HG03469 (cell line): ENCODE data around the gene DVL2.

Experiments used
- ATAC-seq: cut with Tn5 transposase; IDR thresholded peaks from one replicate; pipeline ENCODE4 v1.9.1; 2021; ENCODE audit warnings: mild to moderate bottlenecking, moderate library complexity, moderate number of reproducible peaks; ENCODE audit not compliant: unreplicated experiment

DVL2 gene

GRCh38 chr17:7176107-7176840, 58.0 kb downstream of the DVL2 start:
- no peak for ATAC-seq
